IPS-18c (cell line): ENCODE results near the gene SPATS2.
"Not testable (repeated sequence)": the region's sequence is repeated elsewhere in the genome, so short reads cannot be mapped to it uniquely, and the experiment has no call there.

Experiments
- H3K4me3 ChIP-seq: 2 replicates; pipeline ENCODE4 v1.7.0; 2013; ENCODE audit warnings: low read depth, mild to moderate bottlenecking, low read length, moderate library complexity; ENCODE audit not compliant: insufficient read depth
- H3K9me3 ChIP-seq: one replicate; pipeline ENCODE4 v1.6.1; 2013; ENCODE audit warnings: mild to moderate bottlenecking, low read length, moderate library complexity; ENCODE audit not compliant: control insufficient read depth, insufficient read depth

The SPATS2 gene

DNA sequence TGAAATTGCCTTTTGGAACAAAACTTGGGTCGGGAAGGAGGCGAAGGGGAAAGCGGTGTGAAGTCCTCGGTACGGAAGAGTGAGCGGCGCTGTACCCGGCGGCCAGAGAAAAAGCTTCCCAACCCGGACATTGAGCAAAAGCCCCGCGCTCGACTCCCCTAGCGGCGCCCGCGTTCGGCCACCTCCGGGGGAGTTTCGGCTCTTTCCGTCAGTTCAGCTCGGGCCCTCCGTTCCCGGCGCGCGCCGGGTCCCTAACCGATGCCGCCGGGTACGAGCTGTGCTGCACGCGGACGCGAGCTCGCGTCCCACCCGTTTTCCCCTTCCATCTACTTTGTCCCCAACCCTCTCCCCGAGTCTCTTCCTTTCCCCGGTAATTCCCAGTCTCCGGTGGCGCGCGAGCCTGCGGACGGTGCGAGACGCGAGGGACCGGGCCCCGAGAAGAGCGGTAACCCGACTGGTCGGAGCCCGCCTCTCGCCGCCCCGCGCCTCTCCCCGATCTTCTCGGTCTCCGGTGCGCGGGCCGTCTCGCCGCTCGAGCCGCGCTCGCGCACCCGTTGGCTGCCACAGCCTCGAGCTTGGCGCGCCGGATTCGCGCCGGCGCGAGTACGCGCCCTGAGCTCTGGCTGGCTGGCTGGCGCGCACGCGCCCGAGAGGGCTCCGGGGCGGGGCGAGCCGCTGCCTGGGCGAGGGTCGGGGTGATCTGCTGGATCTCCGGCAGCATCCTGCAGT, 446 bp upstream of the SPATS2 start:
- no peaks in the 10 kb centered on the region for H3K9me3 ChIP-seq
- peak overlapping the region; percentile 99 for H3K4me3 ChIP-seq

DNA sequence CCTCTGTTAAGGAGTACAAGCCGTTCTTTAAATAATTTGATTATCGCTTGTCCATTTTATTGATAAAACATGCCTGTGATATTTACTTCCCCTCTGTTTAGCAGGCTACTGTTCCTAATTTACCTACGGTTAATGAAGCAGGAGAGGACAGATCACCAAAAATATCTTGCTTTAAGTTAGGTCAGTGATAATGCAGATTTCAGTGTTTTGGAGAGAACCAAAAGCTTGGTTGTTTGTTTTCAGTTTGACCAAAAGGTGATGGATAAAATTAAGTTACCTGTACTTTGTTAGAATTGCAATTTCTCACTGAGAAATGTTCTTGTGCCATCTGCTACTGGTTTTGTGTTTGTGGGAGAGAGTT, 958 bp downstream of the SPATS2 start:
- H3K4me3 ChIP-seq = peak overlapping the region; percentile 99
- no peaks in the 10 kb centered on the region for H3K9me3 ChIP-seq

DNA sequence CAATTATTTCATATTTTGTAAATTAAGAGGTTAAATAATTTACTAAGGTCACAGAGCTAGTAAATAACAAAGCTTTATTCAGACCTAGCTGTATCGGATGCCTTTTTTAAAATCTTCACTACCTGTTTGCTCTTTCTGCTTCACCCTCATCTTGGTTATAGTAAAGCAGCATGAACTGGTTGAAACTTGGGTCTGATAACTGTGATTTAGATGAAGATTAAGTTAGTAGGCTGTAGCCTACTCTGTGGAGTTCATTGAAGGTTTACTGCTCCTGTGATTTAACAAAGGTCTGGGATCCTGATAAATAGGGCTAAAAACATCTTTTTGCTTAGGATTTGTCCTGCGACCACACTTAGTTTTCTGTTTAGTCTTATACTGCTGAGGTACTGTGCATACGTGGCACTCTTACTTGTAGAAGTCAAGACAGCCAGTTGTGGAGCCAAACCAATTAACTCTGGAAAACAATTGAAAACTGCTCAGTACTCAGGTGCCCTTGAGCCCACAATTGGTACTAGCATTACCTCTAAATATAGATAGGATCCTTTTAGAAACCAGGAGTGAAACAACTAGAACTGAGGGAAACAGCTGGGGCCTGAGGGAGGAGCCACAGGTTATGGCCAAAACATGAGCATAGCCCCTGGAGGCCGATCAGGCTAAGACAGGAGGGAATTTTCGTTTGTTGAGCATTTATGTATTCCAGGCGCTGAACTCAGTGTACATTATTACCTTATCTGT, 2.3 kb downstream of the SPATS2 start:
- no peaks in the 10 kb centered on the region for H3K9me3 ChIP-seq
- H3K4me3 ChIP-seq = no peak overlapping the region

DNA sequence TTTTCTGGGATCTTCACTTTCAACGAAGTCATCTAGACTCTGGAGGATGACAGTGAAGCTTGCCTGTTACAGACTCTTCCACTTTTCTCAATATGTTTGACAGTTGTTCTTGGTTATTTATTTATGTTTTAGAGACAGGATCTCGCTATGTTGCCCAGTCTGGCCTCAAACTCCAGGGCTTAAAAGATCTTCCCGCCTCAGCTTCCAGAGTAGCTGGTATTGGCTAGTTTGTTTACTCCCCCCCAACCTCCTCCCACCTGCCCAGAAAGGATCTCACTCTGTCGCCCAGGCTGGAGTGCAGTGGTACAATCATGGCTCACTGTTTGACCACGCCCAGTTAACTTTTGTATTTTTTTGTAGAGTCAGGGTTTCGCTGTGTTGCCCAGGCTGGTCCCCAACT, 3.3 kb downstream of the SPATS2 start:
- no peak overlapping the region for H3K4me3 ChIP-seq

DNA sequence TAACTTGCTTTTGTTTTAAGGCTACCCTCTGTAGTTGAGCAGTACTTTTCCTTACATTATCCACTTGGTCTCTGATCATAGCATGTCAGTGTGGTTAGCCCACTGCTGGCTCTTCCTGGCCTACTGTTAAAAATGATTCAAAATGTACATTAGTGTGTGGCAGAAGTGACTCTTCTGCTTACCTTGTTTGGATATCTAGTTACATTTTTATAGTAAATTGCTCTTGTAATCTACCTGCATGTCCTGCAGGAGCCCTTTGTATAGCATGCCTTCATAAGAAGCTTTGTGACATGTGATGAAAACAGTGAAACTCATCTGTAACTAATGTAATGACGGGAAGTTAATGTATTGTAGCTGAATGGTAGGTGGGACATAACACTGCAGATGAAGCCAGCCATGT, 8.1 kb downstream of the SPATS2 start:
- H3K4me3 ChIP-seq = no peak overlapping the region
- H3K9me3 ChIP-seq = no peaks in the 10 kb centered on the region

More for the DNA sequence above, 3.3 kb downstream of the SPATS2 start:
- no peaks in the 10 kb centered on the region for H3K9me3 ChIP-seq

DNA sequence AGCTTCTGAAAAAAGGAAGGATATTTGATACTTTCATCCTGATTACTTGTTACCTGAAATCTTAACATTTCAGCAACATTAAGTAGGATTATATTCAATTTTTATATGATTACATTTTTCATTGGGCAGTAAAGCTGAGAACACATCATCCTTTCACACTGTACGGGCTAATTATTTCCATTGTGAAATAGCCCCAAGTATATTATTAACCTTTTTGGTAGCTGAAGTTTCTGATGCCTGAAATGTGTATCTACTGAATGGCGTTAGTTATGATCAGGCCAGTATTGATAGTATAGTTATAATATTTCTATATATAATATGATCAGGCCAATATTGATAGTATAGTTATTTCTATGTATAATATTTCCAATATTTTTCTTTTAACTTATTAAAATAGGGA, 10.1 kb downstream of the SPATS2 start:
- Histone ChIP-seq H3K9me3 (no peaks in the 10 kb centered on the region), H3K4me3 (no peak overlapping the region)

DNA sequence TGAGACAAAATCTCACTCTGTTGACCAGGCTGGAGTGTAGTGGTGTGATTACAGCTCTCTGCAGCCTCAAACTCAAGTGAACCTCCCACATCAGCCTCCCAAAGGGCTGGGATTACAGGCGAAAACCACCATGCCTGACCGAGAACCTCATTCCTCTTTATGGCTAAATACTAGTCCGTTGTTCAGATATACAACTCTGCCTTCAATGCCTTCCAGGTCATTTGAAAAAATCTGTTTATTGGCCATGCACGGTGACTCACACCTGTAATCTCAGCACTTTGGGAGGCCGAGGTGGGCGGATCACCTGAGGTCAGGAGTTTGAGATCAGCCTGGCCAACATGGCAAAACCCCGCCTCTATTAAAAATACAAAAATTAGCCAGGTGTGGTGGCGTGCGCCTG, 12.9 kb downstream of the SPATS2 start:
- not testable (repeated sequence) for H3K9me3 ChIP-seq, H3K4me3 ChIP-seq

DNA sequence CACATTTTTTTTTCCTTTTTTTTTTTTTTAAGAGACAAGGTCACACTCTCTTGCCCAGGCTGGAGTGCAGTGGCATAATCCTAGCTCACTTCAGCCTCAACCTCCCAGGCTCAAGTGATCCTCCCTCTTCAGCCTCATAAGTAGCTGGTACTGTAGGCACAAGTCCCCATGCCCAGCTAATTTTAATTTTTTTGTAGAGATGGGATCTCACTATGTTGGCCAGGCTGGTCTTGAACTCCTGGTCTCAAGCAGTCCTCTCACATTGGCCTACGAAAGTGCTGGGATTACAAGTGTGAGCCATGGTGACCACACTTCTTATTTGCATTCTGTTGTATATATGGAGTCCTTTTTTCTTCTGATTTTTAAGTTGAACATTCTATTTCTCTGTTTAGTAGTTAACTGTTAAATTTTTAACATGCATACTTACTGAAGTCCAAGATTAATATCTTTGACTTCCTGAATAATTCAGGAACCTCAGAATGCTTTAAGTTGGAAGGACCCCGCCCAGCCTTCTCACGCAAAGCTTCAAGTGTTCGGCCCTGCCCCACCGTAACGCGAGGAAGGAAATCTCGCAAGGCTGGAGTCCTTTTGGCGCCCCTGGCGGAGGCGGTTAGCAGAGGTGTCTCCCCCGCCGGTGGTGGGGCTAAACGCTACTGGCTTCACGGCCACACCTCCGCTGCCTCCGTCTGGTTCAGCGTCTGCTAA, 21.6 kb downstream of the SPATS2 start:
- Histone ChIP-seq H3K4me3 (no peak overlapping the region), H3K9me3 (no peaks in the 10 kb centered on the region)

DNA sequence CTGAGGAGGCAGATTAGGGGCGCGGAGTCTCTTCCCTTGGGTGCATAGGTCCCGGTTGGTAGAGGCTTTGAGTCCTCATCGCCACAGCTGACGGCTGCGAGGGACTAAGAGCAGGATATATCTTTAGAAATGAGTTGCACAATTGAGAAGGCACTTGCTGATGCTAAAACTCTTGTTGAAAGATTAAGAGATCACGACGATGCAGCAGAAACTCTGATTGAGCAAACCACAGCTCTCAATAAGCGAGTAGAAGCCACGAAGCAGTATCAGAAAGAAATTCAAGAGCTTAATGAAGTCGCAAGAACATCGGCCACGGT, 22.1 kb downstream of the SPATS2 start:
- Histone ChIP-seq H3K4me3 (no peak overlapping the region), H3K9me3 (no peaks in the 10 kb centered on the region)

DNA sequence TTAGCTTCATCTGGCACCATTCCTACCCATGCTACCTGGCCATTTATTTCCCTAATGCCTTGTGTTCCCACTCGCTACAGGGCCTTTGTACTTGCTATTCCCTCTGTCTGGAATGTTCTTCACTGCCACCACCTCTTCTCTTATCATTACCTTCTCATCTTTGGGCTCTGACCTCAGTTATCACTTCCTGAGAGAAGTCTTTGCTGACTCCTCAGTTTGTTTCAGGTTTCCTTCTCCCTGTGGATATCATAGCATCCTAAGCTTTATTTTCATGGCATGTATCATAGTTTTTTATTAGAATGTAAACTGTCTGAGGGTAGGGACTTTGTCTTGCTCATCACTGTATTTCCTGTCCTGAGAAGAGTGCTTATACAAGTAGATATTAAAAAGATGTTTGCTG, 29.7 kb downstream of the SPATS2 start:
- H3K9me3 ChIP-seq = no peaks in the 10 kb centered on the region
- no peak overlapping the region for H3K4me3 ChIP-seq

DNA sequence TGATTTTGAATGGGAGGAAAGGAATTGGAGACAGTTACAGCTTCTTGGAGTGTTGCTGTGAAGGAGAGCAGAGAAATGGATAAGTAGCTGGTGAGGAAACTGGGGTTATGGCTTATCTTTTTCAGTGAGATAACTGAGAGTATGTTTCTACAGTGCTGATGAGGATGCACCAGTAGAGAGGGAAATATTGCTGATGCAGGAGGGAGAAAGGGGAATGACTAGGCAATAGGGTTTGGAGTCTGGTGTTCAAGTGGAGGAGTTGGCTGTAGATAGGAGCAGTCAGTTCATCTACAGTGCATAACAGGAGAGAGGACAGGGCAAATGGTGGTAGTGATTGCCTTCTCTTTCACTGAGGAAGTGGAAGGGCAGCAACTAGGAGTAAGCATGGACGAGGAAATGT, 33.0 kb downstream of the SPATS2 start:
- no peak overlapping the region for H3K4me3 ChIP-seq
- H3K9me3 ChIP-seq = no peaks in the 10 kb centered on the region

DNA sequence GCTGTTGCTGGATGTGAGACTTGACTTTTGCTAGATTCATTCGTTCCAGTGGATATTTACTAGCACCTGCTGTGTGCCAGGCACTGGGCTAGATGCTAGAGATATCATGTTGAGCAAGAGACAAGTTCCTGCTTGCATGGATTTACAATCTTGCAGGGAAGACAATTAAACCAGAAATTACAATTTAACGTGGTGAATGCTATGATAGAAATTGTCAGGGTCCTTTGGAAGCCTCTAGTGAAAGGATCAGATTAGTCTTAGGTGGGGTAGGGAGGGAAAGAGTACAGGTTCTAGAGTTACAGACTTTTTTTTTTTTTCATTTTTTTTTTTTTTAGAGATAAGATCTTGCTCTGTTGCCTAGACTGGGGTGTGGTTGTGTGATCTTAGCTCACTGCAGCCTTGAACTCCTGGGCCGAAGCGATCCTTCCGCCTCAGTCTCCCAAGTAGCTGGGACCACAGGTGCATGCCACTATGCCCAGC, 36.7 kb downstream of the SPATS2 start:
- Histone ChIP-seq H3K4me3 (no peak overlapping the region), H3K9me3 (no peaks in the 10 kb centered on the region)

DNA sequence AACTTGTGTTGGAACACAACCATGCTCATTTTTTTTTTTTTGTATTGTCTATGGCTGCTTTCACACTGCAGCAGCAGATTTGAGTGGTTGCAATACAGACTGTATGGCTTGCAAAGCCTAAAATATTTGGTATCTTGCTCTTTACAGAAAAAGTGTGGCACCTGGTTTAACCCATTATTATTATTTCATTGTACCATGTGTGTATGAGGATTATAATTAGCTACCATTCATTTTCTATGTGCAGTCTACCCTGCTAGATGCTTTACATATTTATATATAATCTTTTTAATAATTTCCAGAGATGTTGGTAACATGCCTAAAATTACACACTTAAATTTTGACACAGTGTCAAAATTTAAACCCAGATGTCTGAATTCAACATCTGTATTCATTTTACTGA, 37.7 kb downstream of the SPATS2 start:
- H3K9me3 ChIP-seq = no peaks in the 10 kb centered on the region
- H3K4me3 ChIP-seq = no peak overlapping the region

DNA sequence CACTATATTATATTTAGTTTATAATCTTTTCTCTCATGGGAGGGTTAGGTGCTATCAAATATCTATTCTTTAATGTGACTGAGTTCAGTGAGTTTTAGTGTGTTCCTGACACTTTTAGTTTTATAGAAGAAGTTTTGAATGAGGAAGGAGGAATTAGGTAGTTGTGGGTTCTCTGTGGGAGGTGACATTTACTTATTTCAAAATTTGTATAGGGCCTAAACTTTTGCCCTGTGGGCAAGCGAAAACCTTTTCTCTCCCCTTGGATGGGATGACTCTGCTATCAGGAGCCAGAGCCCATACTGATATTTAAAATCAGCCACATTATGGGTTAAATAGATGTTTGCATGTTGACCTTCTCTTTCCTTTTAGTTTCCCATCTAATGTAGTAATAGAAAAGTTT, 43.6 kb downstream of the SPATS2 start:
- Histone ChIP-seq H3K4me3 (no peak overlapping the region), H3K9me3 (no peaks in the 10 kb centered on the region)

DNA sequence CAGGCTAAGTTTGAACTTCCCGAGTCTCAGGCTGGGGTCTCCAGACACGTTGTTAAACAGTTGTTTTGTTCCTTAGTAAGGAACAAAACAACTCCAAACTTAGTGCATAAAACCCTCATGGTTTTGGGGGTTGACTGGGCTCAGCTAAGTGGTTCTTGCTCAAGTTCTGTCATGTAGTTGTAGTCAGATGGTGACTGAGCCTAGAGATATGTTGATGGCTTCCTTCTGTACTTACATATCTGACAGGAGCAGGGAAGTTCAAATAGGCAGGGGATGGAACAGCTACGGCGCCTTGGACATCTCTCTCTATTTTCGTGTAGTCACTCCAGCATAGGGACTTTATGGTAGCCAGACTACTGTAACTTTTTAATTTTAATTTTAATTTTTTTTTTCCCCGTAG, 45.7 kb downstream of the SPATS2 start:
- no peak overlapping the region for H3K4me3 ChIP-seq
- H3K9me3 ChIP-seq = no peaks in the 10 kb centered on the region

DNA sequence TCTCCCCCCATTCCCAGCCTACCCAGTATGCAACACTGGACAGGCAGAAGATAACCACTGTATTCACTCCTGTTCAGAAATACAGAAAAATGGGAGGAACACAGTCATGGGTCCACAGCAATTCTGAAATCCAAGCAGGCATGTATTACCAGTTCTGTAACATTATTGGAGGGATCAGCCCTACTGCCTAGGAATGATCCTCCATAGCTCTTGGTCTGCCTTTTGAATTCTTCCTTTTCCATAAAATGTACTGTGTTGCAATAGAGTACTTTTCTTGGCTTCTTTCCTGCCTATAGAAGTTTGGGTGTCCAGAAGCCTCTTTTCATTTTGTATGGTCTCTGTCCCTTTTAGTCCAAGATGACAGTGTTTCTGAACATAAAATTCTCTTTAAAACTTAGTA, 46.5 kb downstream of the SPATS2 start:
- Histone ChIP-seq H3K4me3 (no peak overlapping the region), H3K9me3 (no peaks in the 10 kb centered on the region)

DNA sequence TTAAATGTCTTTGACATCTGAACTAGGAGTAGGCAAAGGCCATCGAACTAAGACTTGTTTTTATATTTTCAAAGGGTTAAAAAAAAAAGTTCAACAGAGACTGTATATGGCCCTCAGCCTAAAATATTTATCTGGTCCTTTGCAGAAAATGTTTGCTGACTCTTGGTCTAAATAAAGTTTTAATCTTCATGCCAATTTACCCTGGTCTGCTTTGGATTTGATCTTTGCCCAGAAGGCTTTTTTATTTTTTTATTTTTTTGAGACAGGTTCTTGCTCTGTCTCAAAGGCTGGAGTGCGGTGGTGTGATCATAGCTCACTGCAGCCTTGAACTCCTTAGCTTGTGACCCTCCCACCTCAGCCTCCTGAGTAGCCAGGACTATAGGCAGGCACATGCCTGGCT, 47.1 kb downstream of the SPATS2 start:
- Histone ChIP-seq H3K4me3 (no peak overlapping the region), H3K9me3 (no peaks in the 10 kb centered on the region)

DNA sequence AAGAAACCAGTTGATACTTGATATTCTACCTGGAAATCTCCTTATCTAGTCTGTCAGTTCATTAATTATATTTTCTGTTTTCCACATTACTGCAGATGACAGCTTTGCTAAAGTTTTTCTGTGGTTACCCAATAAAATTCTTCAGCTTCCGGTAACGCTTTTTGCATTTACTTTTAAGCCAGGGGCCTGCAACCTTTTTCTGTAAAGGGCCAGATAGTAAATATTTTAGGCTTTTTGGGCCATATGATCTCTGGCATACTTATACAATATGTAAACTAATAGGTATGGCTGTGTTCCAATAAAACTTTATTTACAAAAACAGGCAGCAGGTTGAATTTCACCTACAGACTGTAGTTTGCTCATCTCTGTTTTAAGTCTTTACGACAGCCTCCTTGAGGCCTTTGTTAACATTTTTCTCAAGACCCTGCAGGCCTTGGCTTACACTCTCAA, 48.3 kb downstream of the SPATS2 start:
- Histone ChIP-seq H3K4me3 (no peak overlapping the region), H3K9me3 (no peaks in the 10 kb centered on the region)
